ENCODE measurements around the gene ADAM30.

The ADAM30 gene

GRCh38 chr1:119878171-119878570 is 18.1 kb downstream of the ADAM30 start:
- no peak for TF ChIP-seq CTCF (IDR thresholded peaks at IDR 0.05; ENCODE audit: insufficient read depth, low read length, missing control alignments)
- POLR2A ChIA-PET: no interaction called here
- CTCF ChIA-PET: interaction anchor here (0.7 to 2.3 kb wide), 5 partner anchors 8 to 70 kb away, joined by 3 to 8 read pairs (median 5); no protein-coding TSS in a partner anchor
- DNase-seq (ENCODE audit: low read depth, low spot score): no peak
- no peak overlapping the region for H3K4me3 ChIP-seq (ENCODE audit: low read depth, low read length)

GRCh38 chr1:119874186-119874585 is 22.1 kb downstream of the ADAM30 start:
- no peak overlapping the region for H3K4me3 ChIP-seq (ENCODE audit: low read depth, low read length)
- ChIA-PET POLR2A (no interaction called here), CTCF (interaction anchor here (1.2 to 2.2 kb wide), 5 partner anchors 8 to 14 kb away, joined by 3 to 15 read pairs (median 5); no protein-coding TSS in a partner anchor)
- TF ChIP-seq CTCF (IDR thresholded peaks at IDR 0.05; ENCODE audit: insufficient read depth, low read length, missing control alignments): no peak
- DNase-seq (ENCODE audit: low read depth, low spot score): no peak

GRCh38 chr1:119873135-119874015 is 22.9 kb downstream of the ADAM30 start:
- POLR2A ChIA-PET: interaction anchor here (0.6 kb wide), 1 partner anchor 59 kb away, joined by 3 read pairs; no protein-coding TSS in a partner anchor
- peak; percentile 61 for DNase-seq (ENCODE audit: low read depth, low spot score)
- CTCF ChIA-PET: interaction anchor here (1.0 to 2.2 kb wide), 6 partner anchors 8 to 64 kb away, joined by 3 to 15 read pairs (median 4); no protein-coding TSS in a partner anchor

GRCh38 chr1:119871881-119872280 is 24.4 kb downstream of the ADAM30 start:
- CTCF ChIA-PET: interaction anchor here (0.6 to 4.1 kb wide), 7 partner anchors 11 to 66 kb away, joined by 3 to 33 read pairs (median 3); partner anchors contain the start of gene ADAM30
- POLR2A ChIA-PET: no interaction called here
- TF ChIP-seq CTCF (IDR thresholded peaks at IDR 0.05; ENCODE audit: insufficient read depth, low read length, missing control alignments): no peak
- DNase-seq (ENCODE audit: low read depth, low spot score): no peak
- no peak overlapping the region for H3K4me3 ChIP-seq (ENCODE audit: low read depth, low read length)

More at GRCh38 chr1:119873135-119874015, 22.9 kb downstream of the ADAM30 start:
- TF ChIP-seq CTCF (IDR thresholded peaks at IDR 0.05; ENCODE audit: insufficient read depth, low read length, missing control alignments): no peak
- no peak overlapping the region for H3K4me3 ChIP-seq (ENCODE audit: low read depth, low read length)

- POLR2A ChIA-PET: no interaction called here
- no peak for DNase-seq (ENCODE audit: low read depth, low spot score)
- CTCF ChIA-PET: interaction anchor here (0.8 to 4.1 kb wide), 19 partner anchors 8 to 97 kb away, joined by 3 to 33 read pairs (median 6); no protein-coding TSS in a partner anchor
- no peak overlapping the region for H3K4me3 ChIP-seq (ENCODE audit: low read depth, low read length)
- TF ChIP-seq CTCF (IDR thresholded peaks at IDR 0.05; ENCODE audit: insufficient read depth, low read length, missing control alignments): peak; percentile 97
Observed at GRCh38 chr1:119870917-119871596, 25.3 kb downstream of the ADAM30 start.
